NT2/D1 (cell line): ENCODE data around the gene PTPRN2.

Experiments
- YY1 ChIP-seq: IDR thresholded peaks from 2 replicates; pipeline ENCODE4 v1.6.1; 2011; ENCODE audit not compliant: insufficient read length, insufficient read depth
- ZNF274 ChIP-seq: IDR thresholded peaks from 2 replicates; pipeline ENCODE4 v1.6.1; 2011; ENCODE audit warnings: mild to moderate bottlenecking, low read depth, low read length

GRCh38 chr7:157780721-157781120 is 806.9 kb downstream of the PTPRN2 start:
- no peak for TF ChIP-seq ZNF274
- TF ChIP-seq YY1: no peak
